ENCODE results near the gene ARID1B. TPM values are rescaled to one million over a fixed set of nuclear protein-coding genes. Genes with fewer than 3 reads are reported as not detected.

ARID1B gene
- total RNA-seq, 1 donor from 2014 or later, result 75.4 TPM

GRCh38 chr6:156850353-156850752 is 73.2 kb downstream of the ARID1B start:
- Histone ChIP-seq H3K79me2 (ENCODE audit: insufficient read depth, low read length) (peaks cover 98% of the 10 kb centered on the region), H3K27ac (ENCODE audit: low read depth, low read length) (no peak overlapping the region), H3K4me2 (ENCODE audit: low read length) (no peak overlapping the region), H3K4me1 (ENCODE audit: insufficient read depth, low read length) (peaks cover 8% of the 10 kb centered on the region), H3K4me3 (ENCODE audit: insufficient read depth, low read depth, low read length) (no peak overlapping the region), H3K27me3 (ENCODE audit: insufficient read depth, low read length) (no peaks in the 10 kb centered on the region), H3K9me3 (ENCODE audit: insufficient read depth, low read depth, low read length) (no peaks in the 10 kb centered on the region), H2AFZ (ENCODE audit: low read depth, low read length) (no peak overlapping the region), H3K9ac (ENCODE audit: low read length) (no peak overlapping the region), H3K36me3 (ENCODE audit: insufficient read depth, low read length) (no peaks in the 10 kb centered on the region), H4K20me1 (ENCODE audit: insufficient read depth, low read length) (peaks cover 92% of the 10 kb centered on the region)
- no peak for FAIRE-seq
- TF ChIP-seq, protein P1, sequence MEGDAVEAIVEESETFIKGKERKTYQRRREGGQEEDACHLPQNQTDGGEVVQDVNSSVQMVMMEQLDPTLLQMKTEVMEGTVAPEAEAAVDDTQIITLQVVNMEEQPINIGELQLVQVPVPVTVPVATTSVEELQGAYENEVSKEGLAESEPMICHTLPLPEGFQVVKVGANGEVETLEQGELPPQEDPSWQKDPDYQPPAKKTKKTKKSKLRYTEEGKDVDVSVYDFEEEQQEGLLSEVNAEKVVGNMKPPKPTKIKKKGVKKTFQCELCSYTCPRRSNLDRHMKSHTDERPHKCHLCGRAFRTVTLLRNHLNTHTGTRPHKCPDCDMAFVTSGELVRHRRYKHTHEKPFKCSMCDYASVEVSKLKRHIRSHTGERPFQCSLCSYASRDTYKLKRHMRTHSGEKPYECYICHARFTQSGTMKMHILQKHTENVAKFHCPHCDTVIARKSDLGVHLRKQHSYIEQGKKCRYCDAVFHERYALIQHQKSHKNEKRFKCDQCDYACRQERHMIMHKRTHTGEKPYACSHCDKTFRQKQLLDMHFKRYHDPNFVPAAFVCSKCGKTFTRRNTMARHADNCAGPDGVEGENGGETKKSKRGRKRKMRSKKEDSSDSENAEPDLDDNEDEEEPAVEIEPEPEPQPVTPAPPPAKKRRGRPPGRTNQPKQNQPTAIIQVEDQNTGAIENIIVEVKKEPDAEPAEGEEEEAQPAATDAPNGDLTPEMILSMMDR (IDR thresholded peaks at IDR 0.05; ENCODE audit: insufficient read depth, low read depth, low read length), result no peak
- TF ChIP-seq EZH2 (IDR thresholded peaks at IDR 0.05; ENCODE audit: insufficient read depth, low read length), result no peak
- H3K27ac Mint-ChIP-seq (ENCODE audit: unreplicated experiment), result no peak overlapping the region
- no peak for DNase-seq (ENCODE audit: low read depth)
- H3K36me3 Mint-ChIP-seq (ENCODE audit: low read depth, unreplicated experiment), result peaks cover 2% of the 10 kb centered on the region
- no peak overlapping the region for H3K4me3 Mint-ChIP-seq (ENCODE audit: unreplicated experiment)
- no peaks in the 10 kb centered on the region for H3K9me3 Mint-ChIP-seq (ENCODE audit: unreplicated experiment)
- peaks cover 55% of the 10 kb centered on the region for H3K4me1 Mint-ChIP-seq (ENCODE audit: low read depth, unreplicated experiment)
- no peaks in the 10 kb centered on the region for H3K27me3 Mint-ChIP-seq (ENCODE audit: low read depth, unreplicated experiment)

GRCh38 chr6:156851454-156851921 is 74.3 kb downstream of the ARID1B start:
- no peak overlapping the region for H3K4me3 Mint-ChIP-seq (ENCODE audit: unreplicated experiment)
- Histone ChIP-seq H3K4me2 (ENCODE audit: low read length) (no peak overlapping the region), H3K27me3 (ENCODE audit: insufficient read depth, low read length) (no peaks in the 10 kb centered on the region), H3K4me3 (ENCODE audit: insufficient read depth, low read depth, low read length) (no peak overlapping the region), H2AFZ (ENCODE audit: low read depth, low read length) (no peak overlapping the region), H3K27ac (ENCODE audit: low read depth, low read length) (no peak overlapping the region), H3K36me3 (ENCODE audit: insufficient read depth, low read length) (no peaks in the 10 kb centered on the region), H3K9me3 (ENCODE audit: insufficient read depth, low read depth, low read length) (no peaks in the 10 kb centered on the region), H3K79me2 (ENCODE audit: insufficient read depth, low read length) (peaks cover 100% of the 10 kb centered on the region), H3K4me1 (ENCODE audit: insufficient read depth, low read length) (peaks cover 8% of the 10 kb centered on the region), H4K20me1 (ENCODE audit: insufficient read depth, low read length) (peaks cover 95% of the 10 kb centered on the region), H3K9ac (ENCODE audit: low read length) (no peak overlapping the region)
- no peaks in the 10 kb centered on the region for H3K9me3 Mint-ChIP-seq (ENCODE audit: unreplicated experiment)
- no peaks in the 10 kb centered on the region for H3K27me3 Mint-ChIP-seq (ENCODE audit: low read depth, unreplicated experiment)
- no peak for FAIRE-seq
- TF ChIP-seq EZH2 (IDR thresholded peaks at IDR 0.05; ENCODE audit: insufficient read depth, low read length), result no peak
- TF ChIP-seq, protein P1 (IDR thresholded peaks at IDR 0.05; ENCODE audit: insufficient read depth, low read depth, low read length), result no peak
- no peak for DNase-seq (ENCODE audit: low read depth)
- no peak overlapping the region for H3K27ac Mint-ChIP-seq (ENCODE audit: unreplicated experiment)
- H3K4me1 Mint-ChIP-seq (ENCODE audit: low read depth, unreplicated experiment), result peaks cover 55% of the 10 kb centered on the region
- peaks cover 5% of the 10 kb centered on the region for H3K36me3 Mint-ChIP-seq (ENCODE audit: low read depth, unreplicated experiment)

- FAIRE-seq (no peak), DNase-seq (ENCODE audit: low read depth) (no peak)
- H3K36me3 ChIP-seq (ENCODE audit: insufficient read depth, low read length), result no peaks in the 10 kb centered on the region
- Mint-ChIP-seq H3K9me3 (ENCODE audit: unreplicated experiment) (no peaks in the 10 kb centered on the region), H3K4me1 (ENCODE audit: low read depth, unreplicated experiment) (peaks cover 55% of the 10 kb centered on the region), H3K36me3 (ENCODE audit: low read depth, unreplicated experiment) (peaks cover 3% of the 10 kb centered on the region), H3K4me3 (ENCODE audit: unreplicated experiment) (no peak overlapping the region), H3K27ac (ENCODE audit: unreplicated experiment) (no peak overlapping the region), H3K27me3 (ENCODE audit: low read depth, unreplicated experiment) (no peaks in the 10 kb centered on the region)
- H3K9ac ChIP-seq (ENCODE audit: low read length), result no peak overlapping the region
- H3K79me2 ChIP-seq (ENCODE audit: insufficient read depth, low read length), result peaks cover 100% of the 10 kb centered on the region
- H3K4me2 ChIP-seq (ENCODE audit: low read length), result no peak overlapping the region
- no peak overlapping the region for H3K4me3 ChIP-seq (ENCODE audit: insufficient read depth, low read depth, low read length)
- peaks cover 95% of the 10 kb centered on the region for H4K20me1 ChIP-seq (ENCODE audit: insufficient read depth, low read length)
- no peaks in the 10 kb centered on the region for H3K27me3 ChIP-seq (ENCODE audit: insufficient read depth, low read length)
- H3K27ac ChIP-seq (ENCODE audit: low read depth, low read length), result no peak overlapping the region
- peaks cover 14% of the 10 kb centered on the region for H3K4me1 ChIP-seq (ENCODE audit: insufficient read depth, low read length)
- H2AFZ ChIP-seq (ENCODE audit: low read depth, low read length), result no peak overlapping the region
- TF ChIP-seq EZH2 (IDR thresholded peaks at IDR 0.05; ENCODE audit: insufficient read depth, low read length), result no peak
- TF ChIP-seq, protein P1 (IDR thresholded peaks at IDR 0.05; ENCODE audit: insufficient read depth, low read depth, low read length), result no peak
- no peaks in the 10 kb centered on the region for H3K9me3 ChIP-seq (ENCODE audit: insufficient read depth, low read depth, low read length)
Measured at GRCh38 chr6:156852147-156852857, 75.1 kb downstream of the ARID1B start.

Data from astrocyte (in vitro differentiated cells and primary cell).